ENCODE data around the gene NAALADL2.
"Not testable (repeated sequence)": the region's sequence is repeated elsewhere in the genome, so short reads cannot be mapped to it uniquely, and the experiment has no call there.

NAALADL2 gene

DNA sequence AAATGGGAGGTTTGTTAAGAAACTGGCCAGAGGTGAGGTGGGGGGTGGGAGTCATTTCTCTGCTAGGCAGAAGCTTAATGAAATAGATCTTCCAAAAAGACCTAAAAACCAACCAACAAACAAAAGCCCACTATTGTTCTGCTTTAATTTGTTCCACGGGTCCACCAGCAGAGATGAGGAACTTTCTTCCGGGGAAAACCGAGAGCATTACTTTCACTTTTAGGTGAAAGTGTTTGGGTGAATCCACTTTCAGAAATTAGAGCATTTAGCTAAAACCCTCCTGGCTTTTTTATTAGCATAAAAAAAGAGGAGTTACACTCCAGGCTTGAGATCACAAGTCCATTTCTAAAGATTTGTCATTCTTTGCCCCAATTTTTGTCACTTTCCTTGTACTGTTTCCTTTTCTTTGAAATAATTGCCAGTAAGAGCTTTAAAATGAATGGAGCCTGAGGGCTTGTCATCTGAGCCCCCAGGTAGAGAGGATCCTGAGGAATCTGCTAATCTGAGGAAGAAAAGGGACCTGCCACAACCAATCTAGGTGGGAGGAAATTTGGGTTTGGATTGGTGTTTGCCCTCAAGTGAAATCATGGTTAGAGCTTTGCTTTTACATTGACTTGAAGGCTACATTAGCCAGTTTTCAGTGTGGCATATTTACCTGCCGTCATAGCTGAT lies 667.6 kb downstream of the NAALADL2 start:
- peak in 1 of 2 donors; percentile 1 for DNase-seq

DNA sequence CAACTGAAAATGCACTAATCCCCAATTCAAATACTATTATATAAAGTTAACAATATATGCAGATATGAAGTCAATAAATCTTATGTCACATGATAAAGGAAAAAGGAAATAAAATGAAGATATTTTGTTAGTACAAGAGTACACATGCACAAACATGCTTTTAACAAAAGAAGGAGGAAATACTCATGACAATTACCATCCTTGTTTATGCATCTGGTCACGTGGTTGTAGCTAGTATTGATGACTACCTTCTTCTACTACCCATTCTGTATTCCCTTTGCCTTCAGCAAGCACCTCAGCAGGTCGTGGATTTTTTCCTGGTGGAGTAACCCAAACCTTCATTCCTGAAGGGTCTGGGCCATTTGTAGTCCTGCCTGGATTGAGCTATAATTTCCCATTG lies 669.6 kb downstream of the NAALADL2 start:
- DNase-seq, result not testable (repeated sequence)

DNA sequence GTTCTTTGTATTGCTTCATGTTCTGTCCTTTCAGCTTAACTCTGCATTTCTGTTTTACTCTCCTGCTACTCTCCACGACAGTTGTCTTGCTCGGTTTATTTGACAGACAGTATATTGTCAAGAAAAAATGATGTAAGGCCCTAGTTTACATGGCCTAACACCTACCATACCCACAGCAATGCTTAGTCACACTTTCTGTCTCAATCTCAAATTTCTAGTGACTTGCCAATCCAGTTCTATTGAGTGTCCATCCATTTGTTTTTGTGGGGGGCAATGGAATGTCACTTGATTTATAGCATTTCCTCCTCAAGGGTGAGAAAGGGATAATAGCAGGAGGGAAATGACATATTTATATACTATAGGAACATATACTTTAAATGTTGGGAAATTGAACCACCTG lies 676.2 kb downstream of the NAALADL2 start:
- no peak for DNase-seq

DNA sequence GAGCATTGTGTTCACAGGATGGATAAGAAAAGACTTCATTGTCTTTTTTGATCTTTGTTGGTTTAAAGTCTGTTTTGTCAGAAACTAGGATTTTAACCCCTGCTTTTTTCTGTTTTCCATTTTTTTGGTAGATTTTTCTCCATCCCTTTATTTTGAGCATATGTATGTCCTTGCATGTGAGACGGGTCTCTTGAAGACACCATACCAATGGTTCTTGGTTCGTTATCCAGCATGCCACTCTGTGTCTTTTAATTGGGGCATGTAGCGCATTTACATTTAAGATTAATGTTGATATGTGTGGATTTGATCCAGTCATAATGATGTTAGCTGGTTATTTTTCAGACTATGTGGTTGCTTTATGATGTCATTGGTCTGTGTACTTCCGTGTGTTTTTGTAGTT lies 687.0 kb downstream of the NAALADL2 start:
- DNase-seq, result no peak

DNA sequence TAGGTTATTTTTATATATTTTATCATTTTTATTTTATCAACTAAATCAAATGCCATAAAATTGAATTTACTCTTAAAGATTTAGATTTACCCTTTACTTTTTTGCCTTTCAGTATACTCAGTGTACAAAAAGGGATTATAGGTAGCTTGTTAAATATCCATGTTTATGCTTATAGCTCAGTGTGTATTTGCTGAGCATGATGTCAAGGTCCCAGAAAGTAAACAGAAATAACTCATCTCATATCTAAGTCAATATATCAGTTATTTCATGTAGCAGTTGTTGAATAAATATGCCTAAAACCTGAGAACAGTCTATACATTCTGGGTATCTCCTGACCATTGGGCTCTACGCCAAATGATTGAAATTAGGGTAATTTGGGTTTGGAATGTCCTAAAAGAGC lies 693.8 kb downstream of the NAALADL2 start:
- no peak for DNase-seq

DNA sequence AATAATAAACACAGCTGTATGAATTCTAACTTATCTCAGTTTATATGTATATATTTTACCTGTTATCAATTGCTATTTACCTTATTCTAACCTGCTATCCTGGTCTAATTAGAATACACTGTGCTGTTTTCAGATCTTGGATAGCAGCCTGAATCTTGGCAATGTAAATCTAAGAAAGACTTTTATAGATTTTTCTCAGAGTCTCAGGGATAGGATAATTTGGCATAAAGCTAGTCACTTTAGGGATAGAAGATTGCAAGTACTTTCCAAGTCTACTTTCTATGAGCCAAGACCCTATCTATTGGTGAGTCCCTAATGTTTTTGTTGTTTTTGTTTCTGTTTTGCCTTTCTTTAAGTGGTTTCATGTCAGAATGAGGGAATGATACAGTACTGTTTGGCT lies 695.7 kb downstream of the NAALADL2 start:
- DNase-seq, result no peak

DNA sequence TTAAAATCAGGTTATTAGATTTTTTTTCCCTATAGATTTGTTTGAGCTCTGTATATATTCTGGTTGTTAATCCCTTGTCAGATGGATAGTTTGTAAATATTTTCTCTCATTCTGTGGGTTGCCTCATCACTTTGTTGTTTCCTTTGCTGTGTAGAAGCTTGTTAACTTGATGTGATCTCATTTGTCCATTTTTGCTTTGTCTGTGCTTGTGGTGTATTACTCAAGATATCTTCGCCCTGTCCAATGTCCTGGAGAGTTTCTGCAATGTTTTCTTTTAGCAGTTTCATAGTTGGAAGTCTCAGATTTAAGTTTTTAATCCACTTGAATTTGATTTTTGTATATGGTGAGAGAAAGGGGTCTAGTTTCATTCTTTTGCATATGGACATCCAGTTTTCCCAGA lies 699.1 kb downstream of the NAALADL2 start:
- DNase-seq, result no peak

DNA sequence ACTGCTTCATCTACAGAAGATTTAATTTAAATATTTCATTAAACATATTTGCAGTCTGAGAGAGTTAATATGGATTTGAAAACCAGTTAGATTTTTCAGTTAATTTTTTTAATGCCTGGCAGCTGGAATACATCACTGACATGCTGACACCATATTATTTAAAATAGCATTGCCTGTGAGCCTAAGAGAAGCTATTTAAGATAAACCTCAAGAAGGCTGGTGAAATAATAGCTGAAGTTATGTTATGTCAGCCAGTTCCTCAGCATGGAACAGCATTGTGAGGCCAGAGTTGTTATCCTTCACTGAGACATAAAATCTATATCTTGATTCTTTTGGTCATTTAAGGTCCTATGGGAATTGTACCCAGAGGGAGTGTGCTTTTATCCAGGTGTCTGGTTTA lies 705.2 kb downstream of the NAALADL2 start:
- no peak for DNase-seq

DNA sequence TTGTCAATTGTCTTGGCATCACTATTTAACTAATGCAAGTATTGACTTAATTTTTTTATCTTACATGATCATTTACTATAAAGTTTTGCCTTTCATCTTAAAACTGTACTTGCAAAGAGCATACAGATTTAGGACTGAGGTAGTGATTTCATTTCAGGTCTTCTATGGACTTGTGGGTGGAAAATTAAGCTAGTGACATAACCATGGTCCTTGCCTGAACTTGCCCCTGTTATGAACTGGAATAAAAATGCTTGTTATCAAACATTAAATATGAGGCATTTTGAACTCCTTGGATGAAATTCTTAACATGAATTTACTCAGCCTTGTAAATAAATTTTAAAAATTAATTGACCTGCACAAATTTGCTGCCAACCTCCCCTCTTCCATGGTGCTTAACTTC lies 712.0 kb downstream of the NAALADL2 start:
- no peak for DNase-seq

DNA sequence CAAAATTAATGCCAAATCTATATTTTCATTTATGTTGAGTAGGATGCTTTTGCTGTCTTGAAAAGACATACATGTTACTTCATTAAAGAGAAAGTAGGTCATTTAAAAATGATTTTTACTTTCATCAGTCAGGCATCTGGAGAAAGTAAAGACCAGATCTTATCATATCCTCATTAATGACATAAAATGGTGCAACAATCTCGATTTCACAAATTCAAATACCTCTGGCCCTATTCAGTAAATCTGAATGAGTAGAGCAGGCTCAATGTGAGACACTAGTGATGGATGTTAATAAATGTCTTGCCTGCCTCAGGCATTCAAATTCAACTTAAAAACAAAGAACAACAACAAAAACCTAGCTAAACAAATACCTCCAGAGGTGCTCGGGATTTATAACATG lies 714.1 kb downstream of the NAALADL2 start:
- DNase-seq, result no peak

DNA sequence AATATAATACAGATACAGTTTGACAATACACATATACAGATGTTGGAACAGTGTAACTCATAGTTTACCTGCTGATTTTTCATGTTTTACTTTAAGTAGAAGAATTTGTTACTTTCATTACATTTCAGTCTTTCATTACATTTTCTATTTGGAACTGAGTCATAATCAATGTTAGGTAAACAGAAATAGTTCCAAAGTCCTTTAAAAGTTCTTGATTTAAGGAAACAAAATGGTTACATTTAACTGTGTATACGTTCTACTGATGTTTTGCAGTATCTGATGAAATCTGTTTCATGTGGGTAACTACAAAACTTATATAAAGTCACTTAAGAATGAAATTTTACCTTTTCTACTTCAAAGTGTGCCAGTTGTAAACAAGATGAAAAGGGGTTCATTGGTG lies 721.2 kb downstream of the NAALADL2 start:
- no peak for DNase-seq

DNA sequence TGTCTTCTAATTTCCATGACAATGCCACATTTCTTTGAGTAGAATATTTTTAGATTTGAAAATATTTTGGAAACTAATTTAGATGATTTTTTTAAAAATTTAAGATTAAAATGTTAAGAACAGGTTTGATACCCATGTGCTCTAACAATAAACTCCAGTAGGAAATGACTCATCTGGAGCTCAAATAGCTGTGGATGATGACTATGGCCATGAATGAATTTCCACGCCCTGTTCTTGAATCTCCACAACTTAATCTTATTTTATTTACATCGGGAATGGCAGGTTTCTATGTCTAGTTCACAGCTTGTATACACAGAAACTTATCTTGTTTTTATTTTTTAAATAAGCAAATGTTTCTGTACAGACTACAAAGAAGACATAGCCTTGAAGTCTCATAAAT lies 726.8 kb downstream of the NAALADL2 start:
- no peak for DNase-seq

DNA sequence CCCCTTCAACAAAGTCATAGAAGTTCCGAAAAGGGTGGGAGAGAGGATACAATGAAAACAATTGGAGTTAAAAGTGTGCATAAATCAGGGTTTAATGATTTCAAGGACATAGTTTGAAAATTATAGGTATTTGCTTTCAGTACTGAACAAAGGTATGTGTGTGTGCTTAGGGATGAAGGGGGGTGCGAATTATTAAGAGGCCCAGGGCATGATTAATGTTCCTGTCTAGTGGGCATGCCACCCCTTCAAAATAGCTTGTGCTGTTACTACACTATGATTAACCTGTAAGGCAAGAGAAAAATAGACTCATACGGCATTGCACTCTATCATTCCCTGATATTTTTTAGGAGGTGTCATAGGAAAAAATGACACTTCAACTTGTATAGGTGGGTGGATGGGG lies 731.6 kb downstream of the NAALADL2 start:
- no peak for DNase-seq

DNA sequence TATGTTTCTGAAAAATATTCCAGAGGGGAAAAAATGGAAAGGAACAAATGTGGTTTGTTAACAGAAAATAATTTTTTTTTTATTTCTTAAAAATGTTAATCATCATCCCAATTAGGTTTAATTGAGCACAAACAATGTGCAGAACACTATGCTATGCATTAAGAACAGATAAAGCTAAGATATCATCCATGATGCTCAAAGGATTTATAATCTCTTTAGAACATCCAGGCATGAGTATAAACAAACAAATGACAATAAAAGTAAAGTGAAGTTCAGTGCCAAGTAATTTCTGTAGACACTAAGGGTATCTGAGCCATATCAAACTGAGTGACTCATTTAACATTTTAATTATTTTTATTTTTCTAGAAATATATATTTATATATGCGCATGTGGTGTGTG lies 732.2 kb downstream of the NAALADL2 start:
- DNase-seq, result no peak

DNA sequence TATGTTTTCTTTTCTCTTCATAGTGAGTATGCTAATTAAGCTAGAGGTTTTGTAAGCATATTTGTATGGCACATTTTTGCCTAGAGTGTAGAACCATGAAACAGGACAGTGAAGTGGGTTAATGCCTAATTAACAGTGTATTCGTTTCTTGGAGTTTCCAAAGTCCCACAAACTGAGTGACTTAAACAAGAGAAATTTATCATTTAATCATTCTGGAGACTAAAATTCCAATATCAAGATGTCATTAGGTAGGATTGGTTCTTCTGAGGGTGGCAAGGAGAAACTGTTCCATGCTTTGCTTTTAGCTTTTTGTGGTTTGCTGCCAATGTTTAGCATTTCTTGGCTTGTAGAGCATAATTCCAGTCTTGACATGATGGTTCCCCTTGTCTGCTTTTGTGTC lies 734.2 kb downstream of the NAALADL2 start:
- DNase-seq, result no peak

DNA sequence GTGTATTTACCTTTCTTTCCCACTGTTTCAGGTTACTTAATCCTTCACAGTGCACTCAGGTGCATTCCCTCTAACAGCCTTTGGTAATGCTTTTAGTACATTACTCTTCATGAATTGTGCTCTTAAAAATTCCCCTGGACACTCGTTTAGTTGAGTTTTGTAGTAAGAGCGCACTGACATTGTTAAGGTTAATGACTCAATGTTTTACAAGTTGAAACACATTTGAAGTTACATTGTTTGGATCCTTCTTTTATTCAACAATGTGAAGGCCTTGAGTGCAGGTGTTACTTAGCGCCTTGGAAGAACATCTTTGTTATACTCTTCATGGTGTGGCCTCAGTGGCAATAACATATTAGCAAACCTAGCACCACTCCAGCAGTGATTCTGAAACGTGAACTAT lies 739.6 kb downstream of the NAALADL2 start:
- DNase-seq, result no peak

DNA sequence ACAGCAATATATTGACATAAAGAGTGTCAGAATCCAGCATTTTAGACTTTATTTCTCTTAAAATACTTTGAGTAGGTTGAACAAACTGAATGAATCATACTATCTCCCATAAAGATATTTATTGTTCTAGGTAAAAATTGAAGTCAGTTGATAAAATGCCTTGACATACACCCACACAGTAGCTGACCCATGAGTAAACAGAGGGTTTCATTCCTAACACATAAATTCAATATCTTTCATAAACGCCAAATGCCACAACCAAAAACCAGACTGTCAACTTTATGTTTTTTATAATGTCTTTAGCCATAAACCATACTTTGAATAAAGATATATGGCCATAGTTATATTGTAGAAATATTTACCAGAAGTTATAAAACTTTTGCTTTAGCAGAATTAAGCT lies 742.4 kb downstream of the NAALADL2 start:
- DNase-seq, result no peak

DNA sequence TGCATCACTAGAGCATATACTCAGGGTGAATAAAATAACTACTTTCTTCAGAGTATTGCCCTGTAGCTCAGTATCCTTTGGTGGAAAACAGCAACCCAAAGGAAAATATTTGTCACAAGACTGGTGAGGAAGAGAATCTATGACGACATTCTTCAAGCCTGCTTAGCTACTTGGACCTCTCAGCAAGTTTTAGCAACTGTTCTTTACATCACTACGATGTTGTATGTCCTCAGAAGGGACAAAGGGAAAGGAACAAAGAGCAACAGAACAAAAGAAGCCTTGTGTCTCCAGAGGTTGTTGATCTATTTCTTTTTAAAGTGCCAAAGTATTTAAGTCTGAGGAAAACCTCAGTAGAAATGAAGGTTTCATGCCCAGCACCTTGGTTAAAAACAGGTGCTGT lies 746.7 kb downstream of the NAALADL2 start:
- DNase-seq, result no peak

DNA sequence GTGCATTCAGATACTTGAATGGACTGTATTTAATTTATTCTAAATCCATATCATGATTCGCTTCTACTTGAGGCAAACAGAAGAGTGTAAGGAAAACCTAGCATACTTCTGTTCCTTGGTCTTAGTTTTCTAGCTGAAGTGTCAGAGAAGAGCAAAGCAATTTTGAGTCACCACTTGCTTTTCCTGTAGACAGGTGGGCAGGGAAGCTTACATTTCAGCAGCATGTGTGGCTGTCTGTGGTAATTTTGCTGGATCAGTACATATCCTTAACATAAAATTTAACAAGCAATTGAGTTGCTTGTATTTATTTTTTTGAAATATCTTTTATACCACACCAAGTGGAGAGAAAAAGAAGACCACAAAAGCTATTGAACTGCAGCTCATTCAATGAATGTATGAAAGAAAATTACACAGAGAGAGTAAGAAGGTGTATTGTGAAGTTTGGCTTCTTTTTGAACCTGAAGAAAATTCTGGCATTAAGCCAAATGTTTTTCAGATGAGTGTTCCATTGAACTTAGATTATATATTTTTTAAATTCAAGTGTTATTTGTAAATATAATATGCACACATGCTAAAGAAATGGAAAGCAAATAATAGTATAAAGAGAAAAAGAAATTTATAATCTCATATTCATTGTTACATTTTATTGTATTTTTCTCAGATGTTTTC lies 747.6 kb downstream of the NAALADL2 start:
- DNase-seq, result no peak

DNA sequence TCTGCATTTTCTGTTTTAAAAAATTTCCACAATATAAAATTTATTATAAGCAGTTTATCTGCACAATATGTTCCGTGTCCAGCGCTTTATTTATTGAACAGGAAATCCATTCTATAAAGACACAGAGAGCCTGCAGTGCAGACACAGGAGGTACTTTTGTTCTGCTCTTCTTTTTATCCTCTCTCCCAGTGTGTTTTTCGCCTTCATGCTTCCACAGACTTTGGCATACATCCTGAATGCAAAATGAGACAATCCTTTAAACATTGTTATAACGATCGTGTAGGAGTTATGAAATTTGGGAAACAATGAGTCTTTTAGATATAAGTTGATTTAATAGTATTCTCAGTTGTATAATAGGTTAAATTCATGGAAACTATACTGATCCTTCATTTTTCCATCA lies 749.2 kb downstream of the NAALADL2 start:
- DNase-seq, result no peak

DNA sequence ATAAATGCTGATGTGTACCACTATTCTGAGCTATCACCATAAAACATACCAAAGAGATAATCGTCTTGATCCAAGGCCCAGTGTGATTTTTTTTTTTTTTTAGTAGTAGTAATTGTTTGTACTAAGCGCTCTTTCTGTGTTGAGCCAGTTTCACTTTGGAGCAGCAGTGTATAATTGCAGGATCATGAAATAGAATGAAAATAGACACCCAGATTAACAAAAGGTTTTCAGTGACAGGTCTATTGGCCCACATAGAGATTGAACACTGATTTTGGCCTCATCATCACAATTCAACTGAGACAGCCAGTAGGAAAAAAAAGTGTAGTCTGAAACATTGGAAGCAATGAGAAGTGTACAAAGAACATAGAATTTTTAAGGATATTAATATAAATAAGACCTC lies 749.8 kb downstream of the NAALADL2 start:
- no peak for DNase-seq

DNA sequence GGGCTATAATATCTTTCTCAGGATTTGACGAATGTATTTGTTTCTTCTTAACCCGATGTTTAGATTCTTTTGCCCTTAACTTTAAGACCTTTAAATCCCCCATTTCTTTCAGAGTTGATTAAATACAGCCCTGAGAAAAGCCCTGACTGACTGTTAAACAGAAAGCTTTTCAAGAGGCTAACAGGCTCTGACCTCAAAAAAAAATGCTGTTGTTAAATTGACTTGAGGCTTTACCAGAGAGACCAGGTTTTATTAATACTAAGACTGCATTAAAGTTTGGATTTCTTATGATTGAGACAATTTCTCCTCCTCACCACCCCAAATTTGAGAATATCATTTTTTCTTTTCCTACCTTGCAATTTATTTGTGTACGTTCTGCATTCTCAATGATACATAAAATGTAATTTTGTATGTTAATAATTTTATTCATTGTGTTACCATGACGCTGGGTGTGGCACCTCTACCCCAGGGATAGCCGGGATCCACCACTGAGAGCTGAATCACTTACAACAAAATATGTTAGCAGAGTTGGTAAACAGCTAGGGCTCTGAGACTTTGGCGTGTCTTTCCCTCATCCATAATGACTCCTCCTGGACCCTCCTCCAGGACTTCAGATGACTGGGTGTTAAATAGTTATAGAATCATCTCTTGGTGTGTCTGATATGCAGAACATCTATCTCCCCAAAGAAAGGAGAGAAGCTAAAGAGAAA lies 753.5 kb downstream of the NAALADL2 start:
- no peak for DNase-seq

DNA sequence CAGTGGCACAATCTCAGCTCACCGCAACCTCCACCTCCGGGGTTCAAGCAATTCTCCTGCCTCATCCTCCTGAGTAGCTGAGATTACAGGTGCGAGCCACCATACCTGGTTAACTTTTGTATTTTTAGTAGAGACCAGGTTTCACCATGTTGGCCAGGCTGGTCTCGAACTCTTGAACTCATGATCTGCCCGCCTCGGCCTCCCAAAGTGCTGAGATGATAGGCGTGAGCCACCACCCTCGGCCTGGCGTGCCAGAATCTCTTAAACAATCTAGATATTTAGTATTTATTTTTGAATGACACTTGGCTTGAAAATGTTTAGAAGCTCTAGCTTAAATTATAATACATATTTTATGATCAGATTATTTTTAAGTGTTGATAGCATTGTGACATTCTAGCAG lies 755.0 kb downstream of the NAALADL2 start:
- DNase-seq, result not testable (repeated sequence)

DNA sequence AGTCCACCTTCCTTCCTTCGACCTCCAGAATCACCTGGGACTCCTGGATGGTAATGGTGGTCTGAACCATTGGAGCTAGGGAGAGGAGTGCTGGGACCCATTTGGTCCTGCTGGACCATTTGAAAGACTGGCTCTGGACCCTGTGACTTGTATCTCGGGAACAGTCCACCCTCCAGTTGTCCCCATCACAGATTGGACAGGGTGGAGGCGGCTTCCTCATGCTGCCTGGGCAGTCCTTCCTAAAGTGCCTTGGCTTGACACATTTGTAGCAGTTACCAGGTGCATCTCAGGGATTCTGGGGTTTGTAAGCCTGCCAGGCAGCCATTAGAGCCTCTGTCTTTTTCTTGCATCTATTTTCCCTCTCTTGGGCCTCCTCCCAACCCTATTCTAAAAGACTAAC lies 758.1 kb downstream of the NAALADL2 start:
- no peak for DNase-seq

Data from hippocampal formation (tissue), 2 donors.